KMS-11 (cell line): ENCODE measurements around the gene OSBPL1A.

Experiments
- H2AFZ ChIP-seq: fragments of 200-600 bp; sonication (generic); 2 replicates; pipeline ENCODE4 v1.6.1; 2016; ENCODE audit warnings: antibody characterized with exemption, mixed run types, low read depth
- H3K27ac ChIP-seq: fragments of 200-600 bp; sonication (generic); 2 replicates; pipeline ENCODE4 v1.6.1; 2016; ENCODE audit warnings: mild to moderate bottlenecking, mixed run types
- H3K27me3 ChIP-seq: fragments of 200-600 bp; sonication (generic); 2 replicates; pipeline ENCODE4 v1.6.1; 2017; ENCODE audit warnings: mild to moderate bottlenecking, low read depth, mixed run types, moderate library complexity; ENCODE audit not compliant: insufficient read depth
- H3K36me3 ChIP-seq: fragments of 200-600 bp; sonication (generic); 2 replicates; pipeline ENCODE4 v1.6.1; 2017; ENCODE audit warnings: mild to moderate bottlenecking, mixed run types; ENCODE audit not compliant: insufficient read depth
- H3K4me1 ChIP-seq: fragments of 200-600 bp; sonication (generic); 2 replicates; pipeline ENCODE4 v1.6.1; 2016; ENCODE audit warnings: mild to moderate bottlenecking, low read depth, mixed run types; ENCODE audit not compliant: poor library complexity, severe bottlenecking
- H3K4me2 ChIP-seq: fragments of 200-600 bp; sonication (generic); 2 replicates; pipeline ENCODE4 v1.7.0; 2016; ENCODE audit warnings: mild to moderate bottlenecking, mixed run types
- H3K4me3 ChIP-seq: fragments of 200-600 bp; sonication (generic); IDR thresholded peaks from 2 replicates; pipeline ENCODE4 v1.6.1; 2017; ENCODE audit warnings: low read depth, low read length, mixed read lengths; ENCODE audit not compliant: insufficient read depth
- H3K79me2 ChIP-seq: fragments of 200-600 bp; sonication (generic); 2 replicates; pipeline ENCODE4 v1.6.1; 2016; ENCODE audit warnings: low read depth, mixed run types; ENCODE audit not compliant: insufficient read depth
- H3K9ac ChIP-seq: fragments of 200-600 bp; sonication (generic); 2 replicates; pipeline ENCODE4 v1.6.1; 2016; ENCODE audit warnings: mild to moderate bottlenecking, mixed run types
- H4K20me1 ChIP-seq: fragments of 200-600 bp; sonication (generic); 2 replicates; pipeline ENCODE4 v1.6.1; 2016; ENCODE audit warnings: mild to moderate bottlenecking, mixed run types; ENCODE audit not compliant: insufficient read depth
- CTCF ChIP-seq: fragments of 200-600 bp; sonication (generic); conservative IDR thresholded peaks from 2 replicates; pipeline ENCODE4 v1.6.1; 2017; ENCODE audit warnings: low read depth, mild to moderate bottlenecking, antibody characterized with exemption, low read length, moderate library complexity, mixed read lengths

OSBPL1A gene

GRCh38 chr18:24168496-24168895 lies 229.1 kb downstream of the OSBPL1A start:
- Histone ChIP-seq H3K4me2 (no peak overlapping the region), H4K20me1 (no peaks in the 10 kb centered on the region), H3K4me1 (no peaks in the 10 kb centered on the region), H3K79me2 (no peaks in the 10 kb centered on the region), H3K27me3 (no peaks in the 10 kb centered on the region), H3K4me3 (no peak overlapping the region), H3K9ac (no peak overlapping the region), H3K36me3 (no peaks in the 10 kb centered on the region), H2AFZ (no peak overlapping the region), H3K27ac (no peak overlapping the region)
- no peak for TF ChIP-seq CTCF

- Histone ChIP-seq H3K36me3 (no peaks in the 10 kb centered on the region), H4K20me1 (no peaks in the 10 kb centered on the region)
- no peak for TF ChIP-seq CTCF
Measured at GRCh38 chr18:24161304-24161703, 236.3 kb downstream of the OSBPL1A start.

DNA sequence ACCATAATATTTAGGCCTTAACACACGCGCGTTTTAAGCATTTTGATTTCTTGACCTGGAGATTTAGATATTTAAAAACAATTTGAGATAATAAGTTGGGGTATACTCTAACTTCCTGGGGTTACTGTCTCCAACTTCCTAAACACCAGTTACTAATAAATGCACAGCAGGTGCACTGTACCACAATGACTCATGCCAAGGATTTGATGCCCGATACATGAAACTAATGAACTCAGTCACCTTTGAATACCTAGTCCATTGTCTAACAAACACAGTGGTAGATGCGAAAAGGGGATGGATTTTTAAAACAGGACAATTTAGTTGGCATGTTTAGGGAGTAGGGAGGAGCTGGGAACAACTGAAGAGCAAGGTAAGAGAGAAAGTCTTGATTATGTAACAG lies 237.5 kb downstream of the OSBPL1A start:
- H3K4me3 ChIP-seq: no peak overlapping the region
- H4K20me1 ChIP-seq: no peaks in the 10 kb centered on the region
- H3K4me1 ChIP-seq: peaks cover 12% of the 10 kb centered on the region
- no peak overlapping the region for H3K27ac ChIP-seq
- no peaks in the 10 kb centered on the region for H3K79me2 ChIP-seq
- no peaks in the 10 kb centered on the region for H3K27me3 ChIP-seq
- H3K36me3 ChIP-seq: no peaks in the 10 kb centered on the region
- no peak overlapping the region for H2AFZ ChIP-seq
- no peak overlapping the region for H3K9ac ChIP-seq
- TF ChIP-seq CTCF: no peak
- no peak overlapping the region; the same call in 1 of the 2 replicates for H3K4me2 ChIP-seq

More at GRCh38 chr18:24161304-24161703, 236.3 kb downstream of the OSBPL1A start:
- H3K9ac ChIP-seq: no peak overlapping the region
- no peaks in the 10 kb centered on the region for H3K27me3 ChIP-seq
- H3K27ac ChIP-seq: no peak overlapping the region
- H3K79me2 ChIP-seq: no peaks in the 10 kb centered on the region
- H2AFZ ChIP-seq: no peak overlapping the region
- no peak overlapping the region for H3K4me3 ChIP-seq
- no peak overlapping the region for H3K4me2 ChIP-seq
- peaks cover 12% of the 10 kb centered on the region for H3K4me1 ChIP-seq

- Histone ChIP-seq H3K4me2 (no peak overlapping the region), H4K20me1 (no peaks in the 10 kb centered on the region), H2AFZ (no peak overlapping the region), H3K27me3 (no peaks in the 10 kb centered on the region), H3K4me1 (peaks cover 12% of the 10 kb centered on the region), H3K4me3 (no peak overlapping the region), H3K79me2 (no peaks in the 10 kb centered on the region), H3K36me3 (no peaks in the 10 kb centered on the region), H3K27ac (no peak overlapping the region), H3K9ac (no peak overlapping the region)
- no peak for TF ChIP-seq CTCF
Measured at GRCh38 chr18:24157855-24158254, 239.8 kb downstream of the OSBPL1A start.
